ENCODE measurements around the gene WFIKKN1.

DNA sequence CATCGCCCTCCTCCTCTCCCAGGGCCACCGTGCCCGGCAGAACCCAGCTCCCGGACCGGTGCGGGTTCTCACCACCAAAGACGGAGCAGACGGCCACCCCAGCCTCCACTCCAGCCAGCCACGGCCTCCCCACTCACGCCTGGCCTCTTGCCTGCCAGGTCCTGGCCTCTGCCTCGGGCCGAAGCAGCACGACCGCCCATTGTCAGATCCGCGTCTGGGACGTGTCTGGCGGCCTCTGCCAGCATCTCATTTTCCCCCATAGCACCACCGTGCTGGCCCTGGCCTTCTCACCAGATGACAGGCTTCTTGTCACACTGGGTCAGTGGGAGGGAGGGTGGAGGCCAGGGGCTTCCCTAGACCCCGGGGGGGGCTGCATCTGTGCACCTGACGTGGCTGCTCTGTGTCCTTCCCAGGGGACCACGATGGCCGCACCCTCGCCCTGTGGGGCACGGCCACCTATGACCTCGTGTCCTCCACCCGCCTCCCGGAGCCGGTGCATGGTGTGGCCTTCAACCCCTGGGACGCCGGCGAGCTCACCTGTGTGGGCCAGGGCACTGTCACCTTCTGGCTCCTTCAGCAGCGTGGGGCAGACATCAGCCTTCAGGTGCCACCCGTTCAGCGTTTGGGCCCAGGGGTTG, 30.5 kb downstream of the WFIKKN1 start:
- TF ChIP-seq CTCF (CRISPR knock-in tag; IDR thresholded peaks at IDR 0.05) (no peak), TAF1 (CRISPR knock-in tag; IDR thresholded peaks at IDR 0.05) (no peak), HIVEP1 (CRISPR knock-in tag; IDR thresholded peaks at IDR 0.05) (no peak), ZNF780A (CRISPR knock-in tag; IDR thresholded peaks at IDR 0.05) (no peak), ZBTB42 (CRISPR knock-in tag; IDR thresholded peaks at IDR 0.05) (no peak)
- TF ChIP-seq, protein P1, sequence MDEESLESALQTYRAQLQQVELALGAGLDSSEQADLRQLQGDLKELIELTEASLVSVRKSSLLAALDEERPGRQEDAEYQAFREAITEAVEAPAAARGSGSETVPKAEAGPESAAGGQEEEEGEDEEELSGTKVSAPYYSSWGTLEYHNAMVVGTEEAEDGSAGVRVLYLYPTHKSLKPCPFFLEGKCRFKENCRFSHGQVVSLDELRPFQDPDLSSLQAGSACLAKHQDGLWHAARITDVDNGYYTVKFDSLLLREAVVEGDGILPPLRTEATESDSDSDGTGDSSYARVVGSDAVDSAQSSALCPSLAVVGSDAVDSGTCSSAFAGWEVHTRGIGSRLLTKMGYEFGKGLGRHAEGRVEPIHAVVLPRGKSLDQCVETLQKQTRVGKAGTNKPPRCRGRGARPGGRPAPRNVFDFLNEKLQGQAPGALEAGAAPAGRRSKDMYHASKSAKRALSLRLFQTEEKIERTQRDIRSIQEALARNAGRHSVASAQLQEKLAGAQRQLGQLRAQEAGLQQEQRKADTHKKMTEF (CRISPR knock-in tag; IDR thresholded peaks at IDR 0.05): no peak
